Prostate gland (tissue), 2 donors: Measurements from ENCODE around the gene LRP4. TPM values are rescaled to one million over a fixed set of nuclear protein-coding genes. Genes with fewer than 3 reads are reported as not detected.
A peak's percentile ranks its signal among the peaks of the same experiment; 100 is the strongest.

Experiments used
- DNase-seq: peaks from one replicate; pipeline ENCODE4 v3.0.0-alpha.2; 2019; ENCODE audit warnings: low spot score
- H3K27ac ChIP-seq, 2 donors: fragments of 200-600 bp; sonication (generic); 2 replicates each; pipeline ENCODE4 v1.5.1; 2017 to 2019
- H3K27me3 ChIP-seq: fragments of 200-600 bp; sonication (generic); replicated peaks from 2 replicates; pipeline ENCODE4 v1.5.1; 2019; ENCODE audit not compliant: insufficient read depth
- H3K36me3 ChIP-seq, 2 donors: fragments of 200-600 bp; sonication (generic); 1 replicate in 1 of 2; 2 replicates in 1 of 2; pipeline versions ENCODE4 v1.5.1 to v1.8.1; 2017 to 2019
- H3K4me1 ChIP-seq: fragments of 200-600 bp; sonication (generic); replicated peaks from 2 replicates; pipeline ENCODE4 v1.5.1; 2019
- H3K4me3 ChIP-seq, 2 donors: fragments of 200-600 bp; sonication (generic); 2 replicates each; pipeline ENCODE4 v1.5.1; 2017 to 2019
- H3K9me3 ChIP-seq: fragments of 200-600 bp; sonication (generic); 2 replicates; pipeline ENCODE4 v1.5.1; 2017
- POLR2A ChIP-seq: fragments of 450-650 bp; IDR thresholded peaks from one replicate; pipeline ENCODE4 v1.6.1; 2016; ENCODE audit warnings: antibody characterized with exemption, mild to moderate bottlenecking
- POLR2AphosphoS5 ChIP-seq: sonication (generic); formaldehyde crosslinking; IDR thresholded peaks from one replicate; pipeline ENCODE4 v1.6.1; 2017; ENCODE audit warnings: antibody characterized with exemption
- WGBS: methylation state at CpG from one replicate; pipeline ENCODE4 v1.1.5; 2018; 5-methylcytosine and 5-hydroxymethylcytosine counted together
- intact Hi-C: fragments of 100-400 bp; cut with DNase I; formaldehyde crosslinking; loops from one replicate; pipeline ENCODE4 v1.14.2; 2022
- total RNA-seq, 2 donors: library from RNA; depleted of rRNA; stranded (reverse); fragments of >200 nt; gene quantifications; one replicate each; pipeline ENCODE4 v1.1.0, GENCODE V29; 2016
- TF ChIP-seq, protein P1 (sequence below), 4 experiments: fragments of 200-600 bp in 2 of 4; fragments of 450-650 bp in 2 of 4; sonication (generic) in 2 of 4; IDR thresholded peaks; 1 replicate in 3 of 4; 2 replicates in 1 of 4; pipeline ENCODE4 v1.5.1; 2016 to 2019; ENCODE audit warnings: antibody characterized with exemption in 4 of 4, mild to moderate bottlenecking in 2 of 4, moderate library complexity in 2 of 4

LRP4 gene
- total RNA-seq, 2 donors from 2014 or later = 8.6 to 10.8 TPM

DNA sequence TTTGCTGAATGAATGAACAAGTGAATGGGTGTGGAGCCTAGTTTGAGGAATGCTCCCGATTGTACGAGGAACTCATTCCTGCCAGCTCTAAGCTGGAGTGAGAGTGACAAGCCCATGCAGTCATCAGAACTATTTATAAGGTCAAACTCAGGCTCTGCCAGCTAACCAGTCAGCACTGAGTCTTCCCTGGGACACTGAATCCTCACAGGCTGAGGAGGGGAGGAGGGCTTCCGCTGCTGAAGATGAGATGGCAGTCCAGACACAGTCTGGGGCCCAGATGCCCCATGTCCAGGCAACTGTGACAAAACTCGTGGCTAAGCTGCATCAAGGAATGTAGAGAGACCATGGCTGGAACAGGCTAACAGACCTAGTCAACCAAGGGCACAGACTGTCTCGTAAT, 4.0 kb downstream of the LRP4 start:
- intact Hi-C loops = no loop called here
- H3K4me1 ChIP-seq = peaks cover 5% of the 10 kb centered on the region
- H3K4me3 ChIP-seq = no peak overlapping the region
- no peaks in the 10 kb centered on the region for H3K9me3 ChIP-seq
- WGBS = 12% methylated on average over 5 of the region's 5 CpGs
- H3K27me3 ChIP-seq = no peaks in the 10 kb centered on the region
- no peaks in the 10 kb centered on the region for H3K36me3 ChIP-seq
- DNase-seq = no peak
- peak overlapping the region in 1 of 2 donors; percentile 11 for H3K27ac ChIP-seq
- TF ChIP-seq, protein P1, sequence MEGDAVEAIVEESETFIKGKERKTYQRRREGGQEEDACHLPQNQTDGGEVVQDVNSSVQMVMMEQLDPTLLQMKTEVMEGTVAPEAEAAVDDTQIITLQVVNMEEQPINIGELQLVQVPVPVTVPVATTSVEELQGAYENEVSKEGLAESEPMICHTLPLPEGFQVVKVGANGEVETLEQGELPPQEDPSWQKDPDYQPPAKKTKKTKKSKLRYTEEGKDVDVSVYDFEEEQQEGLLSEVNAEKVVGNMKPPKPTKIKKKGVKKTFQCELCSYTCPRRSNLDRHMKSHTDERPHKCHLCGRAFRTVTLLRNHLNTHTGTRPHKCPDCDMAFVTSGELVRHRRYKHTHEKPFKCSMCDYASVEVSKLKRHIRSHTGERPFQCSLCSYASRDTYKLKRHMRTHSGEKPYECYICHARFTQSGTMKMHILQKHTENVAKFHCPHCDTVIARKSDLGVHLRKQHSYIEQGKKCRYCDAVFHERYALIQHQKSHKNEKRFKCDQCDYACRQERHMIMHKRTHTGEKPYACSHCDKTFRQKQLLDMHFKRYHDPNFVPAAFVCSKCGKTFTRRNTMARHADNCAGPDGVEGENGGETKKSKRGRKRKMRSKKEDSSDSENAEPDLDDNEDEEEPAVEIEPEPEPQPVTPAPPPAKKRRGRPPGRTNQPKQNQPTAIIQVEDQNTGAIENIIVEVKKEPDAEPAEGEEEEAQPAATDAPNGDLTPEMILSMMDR (IDR thresholded peaks at IDR 0.05) = no peak
- TF ChIP-seq POLR2A = no peak
- TF ChIP-seq POLR2AphosphoS5 = no peak

DNA sequence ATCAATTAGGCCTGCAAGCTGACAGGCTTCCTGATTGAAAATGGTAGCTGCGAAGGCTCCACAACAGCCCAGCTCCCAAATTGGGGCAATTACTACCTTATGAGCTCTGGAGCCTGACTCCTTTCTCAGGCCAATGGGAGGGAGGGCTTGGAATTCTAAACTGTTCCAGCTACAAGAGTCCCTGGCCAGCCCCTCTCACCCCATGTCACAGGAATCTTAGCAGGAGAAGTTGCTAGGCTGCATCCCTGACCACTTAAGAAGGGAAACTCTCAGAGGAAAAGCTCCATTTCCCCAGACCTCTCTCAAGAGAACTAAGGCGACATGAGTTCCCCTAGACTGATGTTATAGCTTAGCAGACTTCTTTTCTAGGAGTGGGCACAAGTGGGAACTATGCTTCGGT, 4.9 kb downstream of the LRP4 start:
- Histone ChIP-seq H3K27me3 (no peaks in the 10 kb centered on the region), H3K27ac (no peak overlapping the region), H3K9me3 (no peaks in the 10 kb centered on the region), H3K4me1 (peaks cover 5% of the 10 kb centered on the region), H3K4me3 (no peak overlapping the region), H3K36me3 (no peaks in the 10 kb centered on the region)
- WGBS = 81% methylated on average over 3 of the region's 3 CpGs
- intact Hi-C loops = no loop called here
- TF ChIP-seq, protein P1 (IDR thresholded peaks at IDR 0.05) = no peak
- TF ChIP-seq POLR2A (no peak), POLR2AphosphoS5 (no peak)
- DNase-seq = no peak

DNA sequence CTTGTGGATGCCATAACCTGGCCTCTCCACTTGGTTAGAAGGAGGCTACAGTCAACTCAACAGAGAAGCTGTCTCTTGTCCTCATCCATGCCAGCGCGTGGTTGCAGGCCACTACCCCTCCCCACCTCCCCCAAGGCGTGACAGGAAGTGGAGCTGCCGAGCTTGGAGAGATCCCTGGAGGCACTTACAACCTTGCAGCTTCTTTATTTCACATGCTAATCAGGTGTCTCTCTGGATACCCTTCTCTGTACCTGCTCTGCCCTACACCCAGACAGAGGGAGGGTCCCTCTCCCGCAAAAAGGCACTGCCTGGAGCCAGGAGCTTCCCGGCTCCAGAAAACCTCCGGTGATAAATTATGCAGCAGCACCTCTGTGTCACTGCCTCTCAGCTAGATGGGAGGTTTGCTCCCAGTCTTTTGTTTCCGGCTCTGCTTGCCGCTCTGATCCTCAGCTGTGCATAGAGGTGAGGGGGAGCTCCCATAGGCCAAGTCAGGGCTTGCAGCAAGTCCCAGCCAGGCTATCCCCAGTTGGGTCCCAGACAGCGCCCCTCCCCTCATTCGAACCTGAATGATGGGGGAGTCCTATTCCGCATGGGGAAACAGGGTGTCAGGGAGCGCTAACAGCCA, 5.7 kb downstream of the LRP4 start:
- Histone ChIP-seq H3K27ac (no peak overlapping the region), H3K36me3 (no peaks in the 10 kb centered on the region), H3K4me1 (peaks cover 5% of the 10 kb centered on the region), H3K27me3 (no peaks in the 10 kb centered on the region), H3K4me3 (no peak overlapping the region), H3K9me3 (no peaks in the 10 kb centered on the region)
- 13% methylated on average over 13 of the region's 13 CpGs for WGBS
- no peak for DNase-seq
- TF ChIP-seq POLR2A (no peak), POLR2AphosphoS5 (no peak)
- TF ChIP-seq, protein P1 (IDR thresholded peaks at IDR 0.05) = no peak
- intact Hi-C loops = no loop called here

DNA sequence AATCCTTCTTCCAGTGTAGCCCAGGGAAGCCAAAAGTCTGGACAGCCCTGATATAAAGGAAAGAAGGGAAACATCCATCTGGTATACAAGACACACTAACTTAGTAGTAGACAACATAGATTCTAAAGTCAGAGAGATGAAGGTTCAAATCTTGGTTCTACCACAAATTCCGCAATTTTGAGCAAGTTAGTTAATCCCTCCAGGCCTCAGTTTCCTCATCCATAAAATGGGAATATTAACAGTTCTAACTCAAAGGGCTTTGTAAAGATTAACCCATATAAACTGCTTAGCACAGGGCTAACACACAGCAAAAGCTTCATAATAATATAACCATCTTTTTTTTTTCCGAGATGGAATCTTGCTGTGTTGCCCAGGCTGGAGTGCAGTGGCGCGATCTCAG, 10.7 kb downstream of the LRP4 start:
- TF ChIP-seq, protein P1 (IDR thresholded peaks at IDR 0.05) = no peak
- TF ChIP-seq POLR2AphosphoS5 = no peak
- TF ChIP-seq POLR2A = no peak
- no peaks in the 10 kb centered on the region for H3K27me3 ChIP-seq

DNA sequence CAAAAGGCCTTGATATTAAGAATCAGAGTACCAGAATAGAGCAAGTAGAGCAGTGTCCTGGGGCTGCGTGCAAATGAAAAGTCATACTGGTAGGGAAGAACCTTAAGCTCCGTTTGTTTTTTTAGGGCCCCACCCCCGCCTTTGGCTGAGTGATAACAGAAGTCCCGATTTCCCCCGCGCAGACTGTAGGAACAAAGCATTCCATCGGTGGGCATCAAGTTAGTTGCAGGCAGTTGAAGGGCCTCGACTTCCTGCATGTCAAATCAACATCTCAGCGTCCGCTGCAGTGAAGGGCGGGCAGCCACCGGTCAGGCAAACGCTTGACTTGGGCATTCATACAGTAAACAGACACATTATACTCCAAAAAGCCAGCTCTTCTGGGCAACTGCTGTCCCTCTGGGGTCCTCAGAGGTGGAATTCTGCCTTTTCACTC, 11.7 kb downstream of the LRP4 start:
- no peaks in the 10 kb centered on the region for H3K36me3 ChIP-seq
- H3K9me3 ChIP-seq = no peaks in the 10 kb centered on the region
- no peaks in the 10 kb centered on the region for H3K27me3 ChIP-seq
- intact Hi-C loops = no loop called here
- no peak overlapping the region for H3K4me3 ChIP-seq
- no peak overlapping the region for H3K27ac ChIP-seq
- DNase-seq = no peak
- no peaks in the 10 kb centered on the region for H3K4me1 ChIP-seq
- TF ChIP-seq POLR2AphosphoS5 = no peak
- TF ChIP-seq, protein P1 (IDR thresholded peaks at IDR 0.05) = no peak
- TF ChIP-seq POLR2A = no peak
- 24% methylated on average over 13 of the region's 13 CpGs for WGBS

More for the DNA sequence above, 10.7 kb downstream of the LRP4 start:
- no peaks in the 10 kb centered on the region for H3K36me3 ChIP-seq
- intact Hi-C loops = no loop called here
- no peak for DNase-seq
- H3K27ac ChIP-seq = no peak overlapping the region
- WGBS = 92% methylated on average over 4 of the region's 4 CpGs
- H3K9me3 ChIP-seq = no peaks in the 10 kb centered on the region
- no peak overlapping the region for H3K4me3 ChIP-seq
- peaks cover 5% of the 10 kb centered on the region for H3K4me1 ChIP-seq
